Kidney epithelial cell (primary cell): ENCODE results near the gene RAB40B. TPM values are rescaled to one million over a fixed set of nuclear protein-coding genes. Genes with fewer than 3 reads are reported as not detected.
A peak's percentile ranks its signal among the peaks of the same experiment; 100 is the strongest.

Experiments
- DNase-seq: peaks from one replicate; pipeline ENCODE4 v3.0.0-alpha.2; 2010; ENCODE audit warnings: low read depth
- H3K27me3 ChIP-seq: 2 replicates; pipeline ENCODE4 v1.6.0; 2011; ENCODE audit warnings: low read length; ENCODE audit not compliant: control insufficient read depth, insufficient read depth
- H3K36me3 ChIP-seq: 2 replicates; pipeline ENCODE4 v1.5.1; 2011; ENCODE audit warnings: low read length; ENCODE audit not compliant: control insufficient read depth, insufficient read depth
- H3K4me3 ChIP-seq: 2 replicates; pipeline ENCODE4 v1.5.1; 2011; ENCODE audit warnings: low read depth, mild to moderate bottlenecking, control low read depth, low read length
- CTCF ChIP-seq: IDR thresholded peaks from 2 replicates; pipeline ENCODE4 v1.5.1; 2011; ENCODE audit warnings: mild to moderate bottlenecking, moderate library complexity, low read length, control low read depth, inconsistent platforms; ENCODE audit not compliant: insufficient read depth, poor library complexity, severe bottlenecking
- total RNA-seq: library from RNA; depleted of rRNA; stranded (reverse); fragments of >200 nt; gene quantifications from 2 replicates; pipeline ENCODE4 v1.2.3, GENCODE V29; 2015

Gene RAB40B
- total RNA-seq, 1 donor from 2014 or later, result 7.3 TPM

GRCh38 chr17:82675476-82676245, 22.8 kb downstream of the RAB40B start:
- TF ChIP-seq CTCF, result no peak
- H3K36me3 ChIP-seq, result no peaks in the 10 kb centered on the region
- no peak for DNase-seq
- H3K4me3 ChIP-seq, result no peak overlapping the region
- H3K27me3 ChIP-seq, result no peaks in the 10 kb centered on the region

GRCh38 chr17:82674656-82675475, 23.6 kb downstream of the RAB40B start:
- Histone ChIP-seq H3K4me3 (no peak overlapping the region), H3K36me3 (no peaks in the 10 kb centered on the region), H3K27me3 (no peaks in the 10 kb centered on the region)
- DNase-seq, result no peak
- no peak for TF ChIP-seq CTCF

GRCh38 chr17:82670661-82671450, 27.6 kb downstream of the RAB40B start:
- no peak for TF ChIP-seq CTCF
- Histone ChIP-seq H3K4me3 (no peak overlapping the region), H3K36me3 (no peaks in the 10 kb centered on the region), H3K27me3 (no peaks in the 10 kb centered on the region)
- DNase-seq, result no peak

GRCh38 chr17:82668631-82669099, 29.8 kb downstream of the RAB40B start:
- no peaks in the 10 kb centered on the region for H3K27me3 ChIP-seq
- no peak for DNase-seq
- no peaks in the 10 kb centered on the region for H3K36me3 ChIP-seq
- no peak overlapping the region for H3K4me3 ChIP-seq
- TF ChIP-seq CTCF, result peak; percentile 83

- Histone ChIP-seq H3K27me3 (no peaks in the 10 kb centered on the region), H3K4me3 (no peak overlapping the region), H3K36me3 (no peaks in the 10 kb centered on the region)
- no peak for DNase-seq
- TF ChIP-seq CTCF, result no peak
Measured at GRCh38 chr17:82668024-82668630, 30.4 kb downstream of the RAB40B start.
